GM21529 (cell line): Measurements from ENCODE around the gene LPGAT1.
A peak's percentile ranks its signal among the peaks of the same experiment; 100 is the strongest.
"Not testable (repeated sequence)": the region's sequence is repeated elsewhere in the genome, so short reads cannot be mapped to it uniquely, and the experiment has no call there.

ENCODE experiments used
- ATAC-seq: cut with Tn5 transposase; IDR thresholded peaks from one replicate; pipeline ENCODE4 v1.9.1; 2021; ENCODE audit not compliant: unreplicated experiment

Gene LPGAT1

DNA sequence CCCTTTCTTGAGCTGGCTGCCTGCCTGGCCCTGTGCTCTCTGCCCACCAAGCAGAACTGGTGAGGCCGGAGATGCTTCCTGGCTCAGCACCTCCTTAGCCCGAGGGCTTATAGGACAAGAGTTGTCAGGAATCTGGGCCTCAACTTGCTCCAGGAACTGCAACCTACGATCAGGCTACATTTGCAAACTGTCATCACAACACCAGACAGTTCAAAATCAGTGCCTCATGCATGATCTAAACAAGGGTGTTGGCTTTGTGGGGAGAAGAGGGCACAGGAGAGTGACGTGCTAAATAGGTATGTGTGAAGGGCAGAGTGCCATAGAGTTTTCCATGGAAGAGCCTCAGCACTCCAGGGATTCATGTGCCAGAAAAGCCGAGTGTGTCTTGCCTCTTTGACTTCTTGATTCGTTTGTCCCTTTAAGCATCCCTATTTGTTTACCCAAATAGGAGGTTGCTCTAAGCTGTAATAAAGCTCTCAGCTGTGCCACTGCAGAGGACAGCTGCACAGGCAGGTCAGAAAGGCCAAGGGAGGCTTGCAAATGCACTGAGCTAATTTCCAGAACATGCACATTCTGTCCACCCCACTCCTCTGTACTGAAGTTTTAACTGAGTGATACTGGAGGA, 125.0 kb downstream of the LPGAT1 start:
- ATAC-seq = no peak

DNA sequence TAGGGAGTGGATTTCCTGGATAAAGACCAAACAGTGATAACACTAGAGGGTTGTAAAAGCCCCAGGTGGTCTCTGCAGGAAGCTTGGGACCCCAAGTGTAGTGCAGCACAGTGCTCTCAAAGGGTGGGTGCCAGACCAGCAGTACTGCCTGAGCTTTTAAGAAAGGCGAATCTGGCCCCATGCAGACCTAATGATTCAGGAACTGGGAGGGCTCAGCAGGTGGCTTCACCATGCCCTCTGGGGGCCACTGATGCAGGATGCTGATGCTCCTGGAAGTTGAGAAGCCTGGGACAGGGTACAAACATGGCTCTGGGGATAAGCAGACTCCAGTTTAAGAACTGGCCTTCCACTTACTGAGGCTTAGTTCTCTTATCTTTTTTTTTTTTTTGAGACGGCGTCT, 126.0 kb downstream of the LPGAT1 start:
- no peak for ATAC-seq

GRCh38 chr1:211703812-211704537, 126.6 kb downstream of the LPGAT1 start:
- ATAC-seq = no peak

DNA sequence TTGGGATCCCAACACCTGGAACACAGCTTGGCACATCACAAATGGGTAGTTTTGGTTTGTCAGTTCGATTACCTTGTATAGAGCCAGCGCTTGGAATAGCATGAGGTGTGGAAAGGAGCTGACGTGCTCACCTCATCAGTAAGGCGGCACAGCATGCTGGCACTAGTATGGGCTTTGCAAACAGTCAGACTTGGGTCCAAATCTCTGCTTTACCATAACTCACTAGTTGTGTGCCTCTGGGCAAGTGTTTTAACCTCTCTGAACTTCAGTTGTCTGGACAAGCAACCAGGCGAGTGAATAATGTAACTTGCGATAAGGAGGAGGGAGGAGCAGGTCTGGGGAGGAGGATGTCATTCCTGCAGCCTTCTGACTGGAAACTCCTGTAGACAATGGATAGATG, 128.8 kb downstream of the LPGAT1 start:
- no peak for ATAC-seq

DNA sequence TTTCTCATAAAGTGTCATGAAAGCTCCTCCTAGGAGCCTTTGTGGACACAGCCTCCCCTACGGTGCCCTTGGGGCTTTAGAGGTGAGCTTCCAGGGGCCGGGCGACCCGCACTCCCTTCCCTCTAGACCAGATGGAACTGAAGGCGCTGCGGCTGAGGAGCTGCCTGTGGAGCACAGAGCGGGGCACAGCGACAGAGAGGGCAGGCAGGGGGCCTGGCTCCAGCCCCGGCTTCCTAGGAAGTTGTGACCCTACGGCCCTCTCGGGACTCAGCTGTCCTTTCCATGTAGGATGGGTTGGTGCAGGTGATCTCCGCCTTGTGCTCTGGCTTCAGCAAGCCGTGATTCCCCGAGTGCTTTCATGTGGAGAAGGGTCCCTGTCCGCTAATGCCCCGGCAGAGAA, 131.5 kb downstream of the LPGAT1 start:
- no peak for ATAC-seq

GRCh38 chr1:211698161-211699026, 132.2 kb downstream of the LPGAT1 start:
- ATAC-seq = peak; percentile 46

- ATAC-seq = peak; percentile 83
Measured at GRCh38 chr1:211697356-211697755, 133.2 kb downstream of the LPGAT1 start.

GRCh38 chr1:211695135-211695816, 135.3 kb downstream of the LPGAT1 start:
- ATAC-seq = peak; percentile 37

DNA sequence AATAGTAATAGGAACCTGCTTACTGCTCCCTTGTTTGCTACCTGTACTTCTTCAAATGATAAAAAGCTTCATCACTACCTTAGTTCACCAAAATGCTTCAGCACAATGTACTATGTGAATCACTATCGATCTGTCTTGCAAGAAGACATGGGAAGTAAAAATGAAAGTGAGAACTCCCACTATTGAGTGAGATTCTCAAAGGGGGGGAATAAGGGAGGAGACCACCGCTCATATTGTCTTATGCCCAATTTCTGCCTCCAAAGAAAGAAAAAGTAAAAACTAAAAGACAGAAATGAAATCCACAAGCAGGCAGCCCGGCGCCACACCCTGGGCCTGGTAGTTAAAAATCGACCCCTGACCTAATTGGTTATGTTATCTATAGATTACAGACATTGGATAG, 136.7 kb downstream of the LPGAT1 start:
- ATAC-seq = not testable (repeated sequence)
